Keratinocyte (primary cell): ENCODE measurements around the gene MTCL1. TPM values are rescaled to one million over a fixed set of nuclear protein-coding genes. Genes with fewer than 3 reads are reported as not detected.
A peak's percentile ranks its signal among the peaks of the same experiment; 100 is the strongest.

Source experiments
- DNase-seq: peaks from one replicate; pipeline ENCODE4 v3.0.0-alpha.2; 2011; ENCODE audit warnings: low read depth, missing footprints, low spot score
- FAIRE-seq: peaks from 2 replicates; lab custom pipeline; 2011; peaks lifted over from hg19 to GRCh38; lab: Jason Lieb, UNC
- H2AFZ ChIP-seq: 2 replicates; pipeline ENCODE4 v1.6.0; 2012; ENCODE audit warnings: low read length, control low read depth, inconsistent platforms; ENCODE audit not compliant: control insufficient read depth
- H3K27ac ChIP-seq: 2 replicates; pipeline ENCODE4 v1.5.1; 2011; ENCODE audit warnings: low read length; ENCODE audit not compliant: control insufficient read depth, insufficient read depth
- H3K27me3 ChIP-seq: 3 replicates; pipeline ENCODE4 v1.6.0; 2011; ENCODE audit warnings: low read length; ENCODE audit not compliant: control insufficient read depth, insufficient read depth; ENCODE audit errors: extremely low read depth
- H3K36me3 ChIP-seq, 2 experiments: 2 replicates in 1 of 2; 3 replicates in 1 of 2; pipeline ENCODE4 v1.5.1; 2011; ENCODE audit warnings: low read length in 2 of 2, mild to moderate bottlenecking in 1 of 2; ENCODE audit not compliant: control insufficient read depth in 2 of 2, insufficient read depth in 2 of 2; ENCODE audit errors: extremely low read depth in 1 of 2
- H3K4me1 ChIP-seq: 3 replicates; pipeline ENCODE4 v1.5.1; 2011; ENCODE audit warnings: low read length; ENCODE audit not compliant: control insufficient read depth, insufficient read depth; ENCODE audit errors: extremely low read depth
- H3K4me2 ChIP-seq: 3 replicates; pipeline ENCODE4 v1.6.0; 2011; ENCODE audit warnings: low read depth, low read length; ENCODE audit not compliant: control insufficient read depth, insufficient read depth; ENCODE audit errors: extremely low read depth
- H3K4me3 ChIP-seq, 3 experiments: fragments of 200-600 bp in 1 of 3; sonication (generic) in 1 of 3; 2 replicates in 2 of 3; 3 replicates in 1 of 3; pipeline ENCODE4 v1.5.1; 2011 to 2016; ENCODE audit warnings: low read length in 3 of 3, mild to moderate bottlenecking in 3 of 3, control low read depth in 2 of 3, inconsistent platforms in 1 of 3, low read depth in 1 of 3, mixed read lengths in 1 of 3, mixed run types in 1 of 3, moderate library complexity in 1 of 3; ENCODE audit not compliant: control insufficient read depth in 2 of 3, insufficient read depth in 2 of 3; ENCODE audit errors: extremely low read depth in 1 of 3
- H3K79me2 ChIP-seq: 2 replicates; pipeline ENCODE4 v1.6.0; 2012; ENCODE audit warnings: low read length; ENCODE audit not compliant: control insufficient read depth, insufficient read depth
- H3K9ac ChIP-seq: 3 replicates; pipeline ENCODE4 v1.6.0; 2011; ENCODE audit warnings: low read length; ENCODE audit not compliant: control insufficient read depth, insufficient read depth; ENCODE audit errors: extremely low read depth
- H3K9me1 ChIP-seq: 3 replicates; pipeline ENCODE4 v1.6.0; 2011; ENCODE audit warnings: low read length; ENCODE audit not compliant: control insufficient read depth, insufficient read depth; ENCODE audit errors: extremely low read depth
- H3K9me3 ChIP-seq: 2 replicates; pipeline ENCODE4 v1.5.1; 2012; ENCODE audit warnings: low read depth, low read length; ENCODE audit not compliant: control insufficient read depth
- H4K20me1 ChIP-seq: 3 replicates; pipeline ENCODE4 v1.6.0; 2011; ENCODE audit warnings: low read length; ENCODE audit not compliant: control insufficient read depth, insufficient read depth; ENCODE audit errors: extremely low read depth
- EZH2 ChIP-seq: IDR thresholded peaks from one replicate; pipeline ENCODE4 v1.6.1; 2012; ENCODE audit warnings: inconsistent platforms, mild to moderate bottlenecking, low read length, moderate library complexity
- dilution Hi-C: fragments of 300-500 bp; cut with MboI; formaldehyde crosslinking; loops from one replicate; pipeline ENCODE4 v1.7.0; 2020; ENCODE audit warnings: low sequenced_read_pairs; ENCODE audit not compliant: extremely low pct_ligation_motif_present
- polyA plus RNA-seq, 5 experiments: library from polyadenylated mRNA; depleted of rRNA in 3 of 5; stranded (reverse) in 3 of 5; stranded (forward) in 1 of 5; unstranded in 1 of 5; fragments of >200 nt; gene quantifications; 1 replicate in 1 of 5; 2 replicates in 3 of 5; 3 replicates in 1 of 5; pipeline versions ENCODE4 v1.2.1 to v1.2.3, GENCODE V29; 2011 to 2012; ENCODE audit warnings: missing spikeins in 2 of 5, low read depth in 1 of 5, low replicate concordance in 1 of 5
- TF ChIP-seq, protein P1 (sequence below), 3 experiments: IDR thresholded peaks in 1 of 3; conservative IDR thresholded peaks in 1 of 3; optimal IDR thresholded peaks in 1 of 3; 2 replicates in 2 of 3; 3 replicates in 1 of 3; pipeline versions ENCODE3 to v1.5.1; 2011; ENCODE audit warnings: low read length in 3 of 3, mild to moderate bottlenecking in 3 of 3, moderate library complexity in 2 of 3, control low read depth in 1 of 3, inconsistent platforms in 1 of 3; ENCODE audit not compliant: insufficient read depth in 2 of 3; ENCODE audit errors: extremely low read depth in 1 of 3

Gene MTCL1
- polyA plus RNA-seq, 1 donor (not counting 4 experiments of a cell fraction or from before 2014, with no cell fraction given) = 15.4 TPM

DNA sequence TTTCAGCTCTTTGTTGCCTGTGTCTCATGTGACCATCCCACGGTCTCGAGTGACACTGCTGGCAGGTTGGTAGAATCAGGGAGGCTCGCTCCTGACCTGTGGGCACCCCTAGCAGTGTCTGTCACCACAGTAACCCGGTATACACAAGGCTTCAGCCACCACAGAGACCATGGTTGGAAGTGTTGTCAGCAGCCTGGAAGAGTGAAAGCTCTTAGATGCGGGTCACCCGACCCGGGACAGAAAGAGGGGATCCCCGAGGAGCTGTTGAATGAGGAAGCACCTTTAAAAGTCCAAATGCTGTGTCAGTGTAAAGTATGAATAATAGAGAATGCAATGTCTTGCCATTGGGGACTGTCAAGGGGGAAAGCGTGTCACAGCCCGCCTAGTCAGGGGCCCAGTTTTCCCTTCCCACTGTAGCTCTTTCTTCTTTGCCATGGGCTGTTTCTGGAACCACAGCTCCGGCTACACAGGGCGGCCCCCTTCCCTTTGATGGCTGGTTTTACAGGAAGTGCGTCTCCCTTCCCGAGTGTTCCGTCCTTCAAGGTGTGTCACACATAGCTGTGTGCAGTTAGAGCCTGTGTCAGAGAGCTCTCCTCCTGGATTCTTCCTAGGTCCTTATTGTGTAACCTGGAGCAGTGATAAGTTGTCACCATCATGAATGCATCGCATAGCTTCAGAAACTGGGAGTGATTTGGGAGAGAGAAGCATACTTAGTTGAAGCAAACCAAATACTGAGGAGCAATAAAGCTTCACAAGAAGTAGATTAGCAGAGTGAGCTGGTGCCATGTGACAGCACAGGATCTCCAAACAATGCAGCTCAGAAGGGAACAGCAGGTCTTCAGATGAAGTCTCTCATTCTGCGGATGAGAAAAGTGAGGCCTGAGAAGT, 81.4 kb downstream of the MTCL1 start:
- Histone ChIP-seq H3K4me1 (peaks cover 22% of the 10 kb centered on the region), H3K4me2 (peak overlapping the region; percentile 78), H2AFZ (peak overlapping the region; percentile 4), H3K27me3 (no peaks in the 10 kb centered on the region), H3K9me3 (no peaks in the 10 kb centered on the region), H3K9ac (peak overlapping the region; percentile 60), H3K4me3 (peak overlapping the region in 1 of 3 experiments; percentile 49), H3K79me2 (no peaks in the 10 kb centered on the region), H3K36me3 (peaks cover 15 to 46% of the 10 kb centered on the region in 2 experiments), H4K20me1 (no peaks in the 10 kb centered on the region), H3K9me1 (no peaks in the 10 kb centered on the region), H3K27ac (peak overlapping the region; percentile 72)
- TF ChIP-seq EZH2 = no peak
- TF ChIP-seq, protein P1, sequence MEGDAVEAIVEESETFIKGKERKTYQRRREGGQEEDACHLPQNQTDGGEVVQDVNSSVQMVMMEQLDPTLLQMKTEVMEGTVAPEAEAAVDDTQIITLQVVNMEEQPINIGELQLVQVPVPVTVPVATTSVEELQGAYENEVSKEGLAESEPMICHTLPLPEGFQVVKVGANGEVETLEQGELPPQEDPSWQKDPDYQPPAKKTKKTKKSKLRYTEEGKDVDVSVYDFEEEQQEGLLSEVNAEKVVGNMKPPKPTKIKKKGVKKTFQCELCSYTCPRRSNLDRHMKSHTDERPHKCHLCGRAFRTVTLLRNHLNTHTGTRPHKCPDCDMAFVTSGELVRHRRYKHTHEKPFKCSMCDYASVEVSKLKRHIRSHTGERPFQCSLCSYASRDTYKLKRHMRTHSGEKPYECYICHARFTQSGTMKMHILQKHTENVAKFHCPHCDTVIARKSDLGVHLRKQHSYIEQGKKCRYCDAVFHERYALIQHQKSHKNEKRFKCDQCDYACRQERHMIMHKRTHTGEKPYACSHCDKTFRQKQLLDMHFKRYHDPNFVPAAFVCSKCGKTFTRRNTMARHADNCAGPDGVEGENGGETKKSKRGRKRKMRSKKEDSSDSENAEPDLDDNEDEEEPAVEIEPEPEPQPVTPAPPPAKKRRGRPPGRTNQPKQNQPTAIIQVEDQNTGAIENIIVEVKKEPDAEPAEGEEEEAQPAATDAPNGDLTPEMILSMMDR (optimal IDR thresholded peaks at IDR 0.05 in 1 of 3, IDR thresholded peaks at IDR 0.05 in 1 of 3, conservative IDR thresholded peaks at IDR 0.05 in 1 of 3; ENCODE audit: extremely low read depth in 1 of 3, insufficient read depth in 2 of 3, low read length in 3 of 3) = no peak
- FAIRE-seq (peak; percentile 98), DNase-seq (peak; percentile 91)
- dilution Hi-C loops = no loop called here

DNA sequence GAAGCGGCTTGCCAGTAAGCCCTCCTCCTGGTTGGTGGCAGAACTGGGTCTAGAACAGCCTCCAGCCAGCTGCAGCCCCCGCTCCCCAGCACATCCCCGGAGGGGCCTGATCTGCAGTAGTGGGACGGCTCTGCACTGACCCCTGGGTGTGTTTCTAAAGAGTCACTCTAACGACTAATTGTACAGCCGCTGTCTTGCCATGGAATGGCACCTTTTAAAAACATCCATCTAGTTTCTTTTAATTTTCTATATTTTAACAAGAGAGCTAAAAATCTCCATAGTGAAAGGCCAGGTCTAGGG, 82.0 kb downstream of the MTCL1 start:
- Histone ChIP-seq H3K4me3 (no peak overlapping the region), H3K27ac (peak overlapping the region; percentile 72), H3K4me1 (peaks cover 22% of the 10 kb centered on the region), H3K9ac (peak overlapping the region; percentile 60), H3K4me2 (peak overlapping the region; percentile 78), H3K36me3 (peaks cover 15 to 45% of the 10 kb centered on the region in 2 experiments), H3K9me3 (no peaks in the 10 kb centered on the region), H4K20me1 (no peaks in the 10 kb centered on the region), H3K79me2 (no peaks in the 10 kb centered on the region), H3K9me1 (no peaks in the 10 kb centered on the region), H2AFZ (no peak overlapping the region), H3K27me3 (no peaks in the 10 kb centered on the region)
- dilution Hi-C loops = no loop called here
- no peak for DNase-seq
- FAIRE-seq = no peak
- TF ChIP-seq, protein P1 (optimal IDR thresholded peaks at IDR 0.05 in 1 of 3, IDR thresholded peaks at IDR 0.05 in 1 of 3, conservative IDR thresholded peaks at IDR 0.05 in 1 of 3; ENCODE audit: extremely low read depth in 1 of 3, insufficient read depth in 2 of 3, low read length in 3 of 3) = no peak
- no peak for TF ChIP-seq EZH2
